Nephron progenitor cell (in vitro differentiated cells): ENCODE measurements around the gene HMG20B.
A peak's percentile ranks its signal among the peaks of the same experiment; 100 is the strongest.

Experiments used
- DNase-seq: peaks from one replicate; pipeline ENCODE4 v3.0.0; 2021
- H3K27ac Mint-ChIP-seq: 2 replicates; pipeline ENCODE4 v1.8.0; 2021; ENCODE audit warnings: mild to moderate bottlenecking, moderate library complexity, mixed read lengths
- H3K27me3 Mint-ChIP-seq: 2 replicates; pipeline ENCODE4 v1.8.0; 2021; ENCODE audit warnings: mild to moderate bottlenecking, low read depth, mixed read lengths; ENCODE audit not compliant: poor library complexity
- H3K36me3 Mint-ChIP-seq: 2 replicates; pipeline ENCODE4 v1.8.0; 2021; ENCODE audit warnings: low read depth, mixed read lengths
- H3K4me1 Mint-ChIP-seq: 2 replicates; pipeline ENCODE4 v1.8.0; 2021; ENCODE audit warnings: mixed read lengths
- H3K4me3 Mint-ChIP-seq: 2 replicates; pipeline ENCODE4 v1.8.0; 2021; ENCODE audit warnings: mild to moderate bottlenecking, moderate library complexity, mixed read lengths
- H3K9me3 Mint-ChIP-seq: 2 replicates; pipeline ENCODE4 v1.8.0; 2021; ENCODE audit warnings: mild to moderate bottlenecking, moderate library complexity, mixed read lengths
- TF ChIP-seq, protein P1 (sequence below): fragments of 200-600 bp; sonication (generic); IDR thresholded peaks from 2 replicates; pipeline ENCODE4 v1.5.0; 2021; ENCODE audit warnings: antibody characterized with exemption

HMG20B gene

GRCh38 chr19:3607303-3608078, 34.7 kb downstream of the HMG20B start:
- TF ChIP-seq, protein P1, sequence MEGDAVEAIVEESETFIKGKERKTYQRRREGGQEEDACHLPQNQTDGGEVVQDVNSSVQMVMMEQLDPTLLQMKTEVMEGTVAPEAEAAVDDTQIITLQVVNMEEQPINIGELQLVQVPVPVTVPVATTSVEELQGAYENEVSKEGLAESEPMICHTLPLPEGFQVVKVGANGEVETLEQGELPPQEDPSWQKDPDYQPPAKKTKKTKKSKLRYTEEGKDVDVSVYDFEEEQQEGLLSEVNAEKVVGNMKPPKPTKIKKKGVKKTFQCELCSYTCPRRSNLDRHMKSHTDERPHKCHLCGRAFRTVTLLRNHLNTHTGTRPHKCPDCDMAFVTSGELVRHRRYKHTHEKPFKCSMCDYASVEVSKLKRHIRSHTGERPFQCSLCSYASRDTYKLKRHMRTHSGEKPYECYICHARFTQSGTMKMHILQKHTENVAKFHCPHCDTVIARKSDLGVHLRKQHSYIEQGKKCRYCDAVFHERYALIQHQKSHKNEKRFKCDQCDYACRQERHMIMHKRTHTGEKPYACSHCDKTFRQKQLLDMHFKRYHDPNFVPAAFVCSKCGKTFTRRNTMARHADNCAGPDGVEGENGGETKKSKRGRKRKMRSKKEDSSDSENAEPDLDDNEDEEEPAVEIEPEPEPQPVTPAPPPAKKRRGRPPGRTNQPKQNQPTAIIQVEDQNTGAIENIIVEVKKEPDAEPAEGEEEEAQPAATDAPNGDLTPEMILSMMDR: no peak
- H3K36me3 Mint-ChIP-seq: peaks cover 11% of the 10 kb centered on the region
- peak overlapping the region; percentile 70 for H3K4me3 Mint-ChIP-seq
- peaks cover 24% of the 10 kb centered on the region for H3K4me1 Mint-ChIP-seq
- no peak for DNase-seq
- no peaks in the 10 kb centered on the region for H3K9me3 Mint-ChIP-seq
- peaks cover 7% of the 10 kb centered on the region for H3K27me3 Mint-ChIP-seq
- no peak overlapping the region for H3K27ac Mint-ChIP-seq

DNA sequence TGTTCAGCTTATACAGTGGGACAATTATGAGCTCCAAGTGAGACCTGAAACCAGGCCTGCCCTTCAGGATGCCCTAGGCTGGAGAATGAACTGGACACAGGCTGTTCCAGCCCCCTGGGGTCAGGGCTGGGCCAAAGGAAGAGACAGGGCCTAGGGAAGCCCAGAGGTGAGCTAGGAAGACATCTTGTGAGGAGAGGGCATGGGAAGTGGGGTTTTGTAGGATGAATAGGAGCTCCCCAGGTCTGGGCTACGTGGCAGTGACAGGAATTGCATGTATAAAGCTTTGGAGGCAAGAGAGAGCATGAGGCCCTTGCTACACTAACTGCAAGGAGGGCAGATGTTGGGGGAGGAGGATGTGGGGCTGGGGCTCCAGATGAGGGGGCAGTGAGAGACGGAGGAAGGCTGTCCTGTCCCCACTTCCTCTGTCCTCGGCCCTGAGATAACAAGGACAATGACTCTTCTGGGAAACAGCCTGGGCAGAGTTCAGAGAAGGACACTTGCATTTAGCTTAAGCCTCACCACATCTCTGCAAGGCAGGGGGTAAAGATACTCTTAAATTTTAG, 35.4 kb downstream of the HMG20B start:
- DNase-seq: no peak
- Mint-ChIP-seq H3K27me3 (peaks cover 7% of the 10 kb centered on the region), H3K4me3 (peak overlapping the region; percentile 58), H3K27ac (no peak overlapping the region), H3K36me3 (peaks cover 11% of the 10 kb centered on the region), H3K9me3 (no peaks in the 10 kb centered on the region), H3K4me1 (peaks cover 21% of the 10 kb centered on the region)
- TF ChIP-seq, protein P1: no peak

DNA sequence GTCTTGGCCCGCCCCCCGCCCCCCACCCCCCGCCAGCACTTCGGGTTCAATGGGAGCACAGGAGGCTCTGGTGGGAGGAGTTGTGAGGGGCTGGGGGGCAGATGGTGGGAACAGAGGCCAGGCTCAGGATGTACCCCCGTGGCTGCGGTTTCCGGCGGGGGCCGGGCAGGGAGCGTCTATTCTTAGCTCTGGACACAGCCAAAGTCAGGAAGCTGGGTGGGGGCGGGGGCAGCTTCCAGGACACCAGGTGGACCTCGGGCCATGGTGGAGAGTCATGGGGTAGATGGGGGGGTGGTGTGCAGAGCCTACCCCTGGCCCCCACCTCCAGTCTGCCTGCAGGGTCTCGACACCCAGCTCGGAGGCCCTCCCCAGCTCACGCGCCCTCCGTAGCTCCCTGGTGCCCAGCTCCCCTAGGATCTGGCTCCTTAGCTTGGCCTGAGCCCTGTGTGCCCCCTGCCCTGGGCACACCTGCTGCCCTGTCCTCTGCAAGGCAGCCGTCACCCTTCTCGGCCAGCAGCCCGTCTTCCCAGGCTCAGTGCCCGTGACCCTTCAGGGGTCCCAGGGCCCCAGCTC, 36.1 kb downstream of the HMG20B start:
- no peak for DNase-seq
- Mint-ChIP-seq H3K9me3 (no peaks in the 10 kb centered on the region), H3K4me3 (no peak overlapping the region), H3K36me3 (peaks cover 11% of the 10 kb centered on the region), H3K27ac (no peak overlapping the region), H3K27me3 (peaks cover 7% of the 10 kb centered on the region), H3K4me1 (peaks cover 15% of the 10 kb centered on the region)
- TF ChIP-seq, protein P1: no peak

GRCh38 chr19:3609779-3610719, 37.3 kb downstream of the HMG20B start:
- H3K36me3 Mint-ChIP-seq: peaks cover 11% of the 10 kb centered on the region

More at GRCh38 chr19:3609779-3610719, 37.3 kb downstream of the HMG20B start:
- TF ChIP-seq, protein P1: no peak
- no peak overlapping the region for H3K27ac Mint-ChIP-seq
- no peak for DNase-seq
- peaks cover 15% of the 10 kb centered on the region for H3K4me1 Mint-ChIP-seq
- no peaks in the 10 kb centered on the region for H3K9me3 Mint-ChIP-seq
- no peak overlapping the region for H3K4me3 Mint-ChIP-seq
- H3K27me3 Mint-ChIP-seq: peaks cover 7% of the 10 kb centered on the region
